GM18870 (cell line): ENCODE data around the gene FOSL2.

Experiments
- ATAC-seq: cut with Tn5 transposase; IDR thresholded peaks from one replicate; pipeline ENCODE4 v1.9.1; 2021; ENCODE audit warnings: moderate library complexity; ENCODE audit not compliant: unreplicated experiment

FOSL2 gene

GRCh38 chr2:28392297-28393113, at the start of gene FOSL2:
FOSL2 (plus strand) TSS chr2:28392858; CDS start chr2:28393721, 863 bp downstream.
- ATAC-seq, result peak; percentile 85

- no peak for ATAC-seq
These were observed 49.3 kb upstream of the FOSL2 start for GRCh38 chr2:28343184-28343942.

- no peak for ATAC-seq
These were observed 48.5 kb upstream of the FOSL2 start for GRCh38 chr2:28343971-28344715.

- no peak for ATAC-seq
These were observed 47.8 kb upstream of the FOSL2 start for GRCh38 chr2:28344756-28345373.

DNA sequence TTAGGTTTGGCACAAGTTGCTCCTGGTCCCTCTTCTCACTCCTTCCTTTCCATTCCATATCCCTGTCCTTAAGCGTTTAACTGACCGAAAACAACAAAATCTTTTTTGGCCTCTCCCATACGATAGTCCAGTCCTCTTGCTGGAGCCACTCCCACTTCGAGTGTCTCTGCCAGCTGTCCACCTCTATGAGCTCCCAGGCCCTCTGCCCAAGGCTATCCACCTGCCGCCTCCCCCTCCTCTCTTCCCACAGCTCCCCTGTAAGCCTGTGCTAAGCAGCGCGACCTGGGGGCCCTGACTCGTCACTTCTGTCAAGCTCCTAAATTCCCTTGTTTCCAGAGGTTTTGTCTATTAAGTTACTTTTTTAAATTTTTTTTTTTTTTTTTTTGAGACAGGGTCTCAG, 47.0 kb upstream of the FOSL2 start:
- ATAC-seq, result no peak

DNA sequence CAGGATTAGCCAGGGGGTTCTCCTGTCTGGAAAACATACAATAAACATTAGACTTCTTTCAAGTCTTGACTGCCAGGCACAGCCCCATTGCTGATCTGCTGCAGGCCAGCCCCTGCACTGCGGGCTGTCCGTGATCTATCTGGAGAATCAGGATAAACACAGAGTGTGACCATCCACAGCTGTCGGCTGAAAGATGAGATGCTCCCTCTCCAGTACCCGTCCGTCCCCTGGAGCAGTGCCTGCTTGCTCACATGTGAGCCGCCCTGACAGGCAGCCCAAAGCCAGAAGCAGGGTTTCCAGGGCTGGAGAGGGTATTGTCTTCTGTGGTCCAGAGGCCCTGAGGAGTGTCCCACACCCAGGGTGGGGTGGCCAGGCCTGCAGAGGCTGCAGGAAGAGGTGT, 46.1 kb upstream of the FOSL2 start:
- no peak for ATAC-seq

- no peak for ATAC-seq
These were observed 45.5 kb upstream of the FOSL2 start for GRCh38 chr2:28347193-28347592.

GRCh38 chr2:28347596-28347995, 45.1 kb upstream of the FOSL2 start:
- no peak for ATAC-seq

GRCh38 chr2:28348149-28348567, 44.5 kb upstream of the FOSL2 start:
- no peak for ATAC-seq

DNA sequence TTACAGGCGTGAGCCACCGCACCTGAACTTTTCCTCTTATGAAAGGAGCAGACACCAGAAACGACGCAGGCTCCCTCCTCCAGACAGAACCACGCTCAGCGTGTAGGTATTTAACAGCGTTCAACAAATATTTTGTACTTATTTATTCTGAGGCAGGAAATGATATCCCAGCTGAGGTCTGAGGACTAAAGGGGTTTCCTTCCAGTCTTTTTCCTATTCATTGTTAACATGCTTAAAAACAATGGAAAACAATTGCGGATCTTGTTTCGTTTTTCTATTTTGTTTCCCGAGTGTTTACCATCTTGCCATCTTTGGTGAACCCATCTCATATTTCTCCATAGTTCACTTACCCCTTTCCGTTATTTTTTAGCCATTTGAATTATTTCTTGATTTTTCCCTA, 43.7 kb upstream of the FOSL2 start:
- no peak for ATAC-seq

GRCh38 chr2:28349546-28350165, 43.0 kb upstream of the FOSL2 start:
- no peak for ATAC-seq

DNA sequence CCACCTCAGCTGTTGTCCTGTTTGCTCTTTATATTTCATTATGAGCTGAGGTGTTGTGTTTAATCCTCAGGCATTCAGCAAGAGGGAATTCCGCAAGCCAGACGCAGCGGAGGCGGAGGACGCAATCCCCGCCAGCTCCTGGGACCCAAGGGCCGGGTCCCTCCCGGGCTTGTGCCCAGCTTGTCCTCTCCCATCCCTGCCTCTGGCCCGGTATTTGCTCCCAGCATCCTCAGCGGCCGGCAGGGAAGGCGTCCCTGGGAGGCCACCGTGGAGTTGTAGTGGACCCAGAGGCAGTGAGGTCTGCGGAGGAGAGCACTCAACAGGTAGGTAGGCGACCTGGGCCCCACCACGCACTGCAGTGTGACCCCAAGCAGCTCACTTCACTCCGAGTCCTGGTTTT, 42.5 kb upstream of the FOSL2 start:
- ATAC-seq, result no peak

GRCh38 chr2:28350791-28351285, 41.8 kb upstream of the FOSL2 start:
- no peak for ATAC-seq

DNA sequence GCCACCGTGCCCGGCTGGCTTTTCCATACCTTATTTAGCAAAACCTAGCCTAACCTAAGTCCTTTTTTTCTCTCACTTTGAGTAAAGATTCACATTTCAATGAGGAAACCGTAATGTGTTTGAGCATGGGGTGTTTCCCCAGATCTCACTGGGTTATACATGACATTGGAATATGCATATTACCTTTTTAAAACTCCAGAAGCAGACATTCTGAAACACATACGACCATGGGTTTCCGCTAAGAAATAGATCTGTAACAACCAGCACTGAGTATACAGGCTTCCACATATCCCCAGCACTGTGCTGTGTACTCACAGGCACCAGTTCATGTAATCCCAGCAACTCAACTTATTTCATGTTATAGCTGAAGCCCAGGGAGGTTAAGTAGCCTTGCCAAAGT, 41.0 kb upstream of the FOSL2 start:
- no peak for ATAC-seq

GRCh38 chr2:28352104-28352503, 40.6 kb upstream of the FOSL2 start:
- ATAC-seq, result no peak

DNA sequence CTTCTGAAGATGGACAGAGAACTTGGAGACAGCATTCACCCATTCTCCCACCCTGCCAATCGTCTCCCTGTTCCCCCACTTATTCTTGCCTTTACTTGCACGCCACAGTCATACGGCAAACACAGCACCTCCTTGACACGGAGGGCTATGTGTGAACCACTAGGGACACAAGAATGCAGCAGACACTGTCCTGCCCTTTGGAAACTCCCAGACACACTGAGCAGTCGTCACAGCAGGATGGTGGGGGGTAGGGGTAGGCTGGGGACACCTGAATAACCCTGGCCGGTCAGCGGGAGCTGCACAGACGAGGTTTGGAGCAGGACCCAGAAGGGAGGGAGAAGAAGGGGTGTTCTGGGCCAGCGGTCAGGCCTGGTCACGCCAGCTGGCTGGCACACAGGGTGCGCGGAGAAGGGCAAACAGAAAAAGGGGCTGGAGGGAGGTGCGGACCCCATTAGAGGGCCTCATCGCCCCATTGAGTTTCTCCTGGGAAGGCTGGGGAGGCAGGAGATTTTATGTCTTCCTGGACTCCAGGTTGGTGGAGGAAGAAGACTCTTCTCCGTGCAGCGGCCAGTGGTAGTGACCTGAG, 40.0 kb upstream of the FOSL2 start:
- ATAC-seq, result no peak

DNA sequence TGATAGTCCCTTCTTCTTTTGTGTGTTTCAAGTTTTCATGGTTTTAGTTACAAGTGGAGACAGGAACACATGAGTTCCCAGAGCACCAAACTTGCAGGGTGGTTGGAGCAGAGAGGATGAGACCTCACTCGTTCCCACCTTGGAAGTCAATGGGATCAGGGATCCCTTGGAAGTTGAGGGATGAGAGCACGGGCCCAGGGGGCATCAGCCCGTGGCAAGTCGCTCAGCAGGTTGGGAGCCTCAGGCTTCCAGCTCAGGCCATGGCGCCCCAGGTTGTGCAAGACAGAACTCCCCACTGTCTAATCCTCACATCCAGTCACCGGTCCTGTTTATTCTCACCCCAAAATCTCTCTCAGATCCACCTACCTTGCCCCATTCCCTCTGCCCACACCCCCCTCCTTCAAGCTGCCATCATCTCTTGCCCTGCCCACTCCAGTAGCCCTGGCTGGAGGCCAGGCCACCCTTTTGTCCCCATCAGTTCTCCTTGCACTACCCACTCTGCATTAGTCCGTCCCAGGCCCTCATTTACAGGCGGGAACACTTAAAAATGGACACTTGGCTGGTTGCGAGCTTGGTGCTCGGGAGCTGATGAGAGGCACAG, 37.6 kb upstream of the FOSL2 start:
- no peak for ATAC-seq

- no peak for ATAC-seq
These were observed 37.0 kb upstream of the FOSL2 start for GRCh38 chr2:28355521-28356094.
